K562 (cell line): ENCODE measurements around the gene HPCA. TPM values are rescaled to one million over a fixed set of nuclear protein-coding genes. Genes with fewer than 3 reads are reported as not detected.

Experiments used
- CC2D1A ChIP-seq: fragments of 450-650 bp; IDR thresholded peaks from 2 replicates; pipeline ENCODE4 v1.6.1; 2017; ENCODE audit warnings: mild to moderate bottlenecking
- HCFC1 ChIP-seq: IDR thresholded peaks from 2 replicates; pipeline ENCODE4 v1.6.1; 2012; ENCODE audit warnings: low read depth, low read length, improper control_type of control experiment
- NONO ChIP-seq, 2 experiments: fragments of 200-400 bp in 1 of 2; fragments of 450-650 bp in 1 of 2; formaldehyde crosslinking in 1 of 2; IDR thresholded peaks; 2 replicates each; pipeline ENCODE4 v1.6.1; 2017; ENCODE audit warnings: low read depth in 2 of 2, mild to moderate bottlenecking in 2 of 2, moderate library complexity in 2 of 2, low read length in 1 of 2
- REST ChIP-seq, 2 experiments: fragments of 450-650 bp; formaldehyde crosslinking in 1 of 2; IDR thresholded peaks; 2 replicates each; pipeline versions ENCODE4 v1.4.0 to v1.6.1; 2014 to 2020; ENCODE audit warnings: mild to moderate bottlenecking in 2 of 2, borderline replicate concordance in 1 of 2, low read depth in 1 of 2
- SAP30 ChIP-seq: fragments of 200-600 bp; sonication (generic); IDR thresholded peaks from 2 replicates; pipeline ENCODE4 v1.6.1; 2012; ENCODE audit warnings: borderline replicate concordance, low read depth, mild to moderate bottlenecking, moderate library complexity, low read length, control low read depth, inconsistent platforms; ENCODE audit not compliant: insufficient read depth, poor library complexity, severe bottlenecking
- TBL1XR1 ChIP-seq, 2 experiments: IDR thresholded peaks; 2 replicates each; pipeline ENCODE4 v1.6.1; 2012; ENCODE audit warnings: improper control_type of control experiment in 2 of 2, low read length in 2 of 2, mild to moderate bottlenecking in 1 of 2
- ZFPM2 ChIP-seq: fragments of 250-450 bp; sonication (Bioruptor Pico); IDR thresholded peaks from 2 replicates; pipeline ENCODE4 v1.5.1; 2022; ENCODE audit warnings: mild to moderate bottlenecking
- ZNF140 ChIP-seq: fragments of 250-450 bp; sonication (Bioruptor Pico); IDR thresholded peaks from 2 replicates; pipeline ENCODE4 v1.8.0; 2021; ENCODE audit warnings: moderate library complexity, mild to moderate bottlenecking, inconsistent platforms
- polyA plus RNA-seq, 8 experiments: library from polyadenylated mRNA; depleted of rRNA in 4 of 8; stranded (reverse) in 5 of 8; unstranded in 3 of 8; fragments of >200 nt; fragmentation: Nextera tagmentation in 2 of 8; fragmentation: Illumina TruSeq in 1 of 8; extraction: Ambion mirVana in 2 of 8; extraction: Trizol in 1 of 8; gene quantifications; 2 replicates each; pipeline versions ENCODE4 v1.2.1 to v1.2.3, GENCODE V29; 2011 to 2014; ENCODE audit warnings: inconsistent platforms in 1 of 8, missing spikeins in 1 of 8
- total RNA-seq, 7 experiments: library from RNA; depleted of rRNA in 6 of 7; stranded (reverse); fragments of >200 nt in 6 of 7; fragmentation: Illumina TruSeq in 2 of 7; extraction: Trizol in 2 of 7; gene quantifications; 2 replicates each; pipeline versions ENCODE4 v1.2.1 to v1.2.3, GENCODE V29; 2011 to 2021; ENCODE audit warnings: low replicate concordance in 1 of 7
- TF ChIP-seq, protein P1 (sequence below), 2 experiments: fragments of 450-650 bp in 1 of 2; IDR thresholded peaks; 2 replicates each; pipeline ENCODE4 v1.6.1; 2011 to 2017; ENCODE audit warnings: low read depth in 2 of 2, antibody characterized with exemption in 1 of 2, borderline replicate concordance in 1 of 2, low read length in 1 of 2, mild to moderate bottlenecking in 1 of 2, mixed read lengths in 1 of 2; ENCODE audit not compliant: control insufficient read depth in 1 of 2
- TF ChIP-seq, protein P2 (sequence below): fragments of 250-450 bp; sonication (Bioruptor Pico); IDR thresholded peaks from 2 replicates; pipeline ENCODE4 v1.5.0; 2021
- TF ChIP-seq, protein P3 (sequence below): IDR thresholded peaks from 3 replicates; pipeline ENCODE4 v1.6.1; 2011; ENCODE audit warnings: borderline replicate concordance, mild to moderate bottlenecking; ENCODE audit not compliant: insufficient read length, insufficient read depth

HPCA gene
- total and polyA plus RNA-seq, 9 of the 15 experiments (the other 6 are each of a cell fraction or from before 2014, with no cell fraction given): not detected

DNA sequence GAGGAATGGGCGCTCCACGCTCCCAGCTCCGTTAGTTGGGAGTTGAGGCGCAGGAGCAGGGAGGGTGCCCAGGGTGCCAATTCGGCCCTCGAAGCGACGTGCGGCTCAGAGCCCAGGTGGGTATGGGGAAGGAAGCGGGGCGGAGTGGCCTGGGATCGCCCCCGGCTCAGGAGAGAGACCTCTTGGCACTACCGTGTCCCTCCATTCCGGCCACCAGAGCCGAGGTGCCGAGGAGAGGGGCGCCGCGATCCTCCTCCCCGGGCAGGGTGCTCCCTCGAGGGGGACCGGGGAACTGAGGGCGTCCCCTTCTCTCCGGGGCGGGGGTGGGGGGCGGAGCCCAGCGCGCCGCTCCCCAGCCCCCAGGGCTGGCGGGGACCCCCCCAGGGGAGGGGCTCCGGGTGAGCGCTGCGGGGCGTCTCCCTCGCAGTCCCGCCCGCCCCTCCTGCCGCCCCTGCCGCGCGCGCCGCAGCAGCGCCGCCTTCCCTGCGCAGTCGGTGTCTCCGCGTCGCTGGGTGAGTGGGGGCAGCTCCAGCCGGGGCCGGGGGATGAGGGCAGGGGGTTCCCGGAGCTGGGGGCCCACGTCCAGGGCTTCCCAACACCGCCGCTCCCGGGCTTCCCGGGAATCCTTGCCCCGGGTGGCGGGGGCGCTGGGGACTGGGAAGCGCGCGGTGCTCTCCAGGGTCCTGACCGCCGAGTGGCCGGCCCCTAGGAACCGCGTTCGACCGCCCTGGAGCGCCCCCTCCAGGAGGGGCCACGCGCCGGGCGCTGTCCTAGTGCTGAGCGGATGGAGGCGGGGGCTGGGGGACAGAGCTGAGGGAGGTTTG lies at the start of gene HPCA (continued):
- peak; percentile 90 for TF ChIP-seq SAP30
- 0 out of 2 replicates have a peak, but pooled peaks have one; percentile 55 for TF ChIP-seq ZFPM2
- TF ChIP-seq TBL1XR1 (IDR thresholded peaks at IDR 0.05; ENCODE audit: low read length in 2 of 2): 0 out of 4 replicates have a peak, but pooled peaks of 1 of the 2 experiments have one; percentile 65
- TF ChIP-seq ZNF140 (CRISPR knock-in tag): no peak
- TF ChIP-seq CC2D1A: no peak
- TF ChIP-seq, protein P1, sequence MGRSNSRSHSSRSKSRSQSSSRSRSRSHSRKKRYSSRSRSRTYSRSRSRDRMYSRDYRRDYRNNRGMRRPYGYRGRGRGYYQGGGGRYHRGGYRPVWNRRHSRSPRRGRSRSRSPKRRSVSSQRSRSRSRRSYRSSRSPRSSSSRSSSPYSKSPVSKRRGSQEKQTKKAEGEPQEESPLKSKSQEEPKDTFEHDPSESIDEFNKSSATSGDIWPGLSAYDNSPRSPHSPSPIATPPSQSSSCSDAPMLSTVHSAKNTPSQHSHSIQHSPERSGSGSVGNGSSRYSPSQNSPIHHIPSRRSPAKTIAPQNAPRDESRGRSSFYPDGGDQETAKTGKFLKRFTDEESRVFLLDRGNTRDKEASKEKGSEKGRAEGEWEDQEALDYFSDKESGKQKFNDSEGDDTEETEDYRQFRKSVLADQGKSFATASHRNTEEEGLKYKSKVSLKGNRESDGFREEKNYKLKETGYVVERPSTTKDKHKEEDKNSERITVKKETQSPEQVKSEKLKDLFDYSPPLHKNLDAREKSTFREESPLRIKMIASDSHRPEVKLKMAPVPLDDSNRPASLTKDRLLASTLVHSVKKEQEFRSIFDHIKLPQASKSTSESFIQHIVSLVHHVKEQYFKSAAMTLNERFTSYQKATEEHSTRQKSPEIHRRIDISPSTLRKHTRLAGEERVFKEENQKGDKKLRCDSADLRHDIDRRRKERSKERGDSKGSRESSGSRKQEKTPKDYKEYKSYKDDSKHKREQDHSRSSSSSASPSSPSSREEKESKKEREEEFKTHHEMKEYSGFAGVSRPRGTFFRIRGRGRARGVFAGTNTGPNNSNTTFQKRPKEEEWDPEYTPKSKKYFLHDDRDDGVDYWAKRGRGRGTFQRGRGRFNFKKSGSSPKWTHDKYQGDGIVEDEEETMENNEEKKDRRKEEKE (IDR thresholded peaks at IDR 0.05; ENCODE audit: borderline replicate concordance in 1 of 2, control insufficient read depth in 1 of 2, low read depth in 2 of 2, low read length in 1 of 2): peak in 1 of 2 experiments; percentile 31; a peak in 1 of 4 replicates
- peak; percentile 100 for TF ChIP-seq REST (IDR thresholded peaks at IDR 0.05; ENCODE audit: borderline replicate concordance)
- peak; percentile 100 for TF ChIP-seq REST (CRISPR knock-in tag; IDR thresholded peaks at IDR 0.05; ENCODE audit: low read depth)
- TF ChIP-seq NONO (IDR thresholded peaks at IDR 0.05; ENCODE audit: low read depth in 2 of 2, low read length in 1 of 2): peak in 1 of 2 experiments; percentile 46; a peak in 1 of 4 replicates
- TF ChIP-seq, protein P2, sequence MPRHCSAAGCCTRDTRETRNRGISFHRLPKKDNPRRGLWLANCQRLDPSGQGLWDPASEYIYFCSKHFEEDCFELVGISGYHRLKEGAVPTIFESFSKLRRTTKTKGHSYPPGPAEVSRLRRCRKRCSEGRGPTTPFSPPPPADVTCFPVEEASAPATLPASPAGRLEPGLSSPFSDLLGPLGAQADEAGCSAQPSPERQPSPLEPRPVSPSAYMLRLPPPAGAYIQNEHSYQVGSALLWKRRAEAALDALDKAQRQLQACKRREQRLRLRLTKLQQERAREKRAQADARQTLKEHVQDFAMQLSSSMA (CRISPR knock-in tag): no peak
- TF ChIP-seq, protein P3, sequence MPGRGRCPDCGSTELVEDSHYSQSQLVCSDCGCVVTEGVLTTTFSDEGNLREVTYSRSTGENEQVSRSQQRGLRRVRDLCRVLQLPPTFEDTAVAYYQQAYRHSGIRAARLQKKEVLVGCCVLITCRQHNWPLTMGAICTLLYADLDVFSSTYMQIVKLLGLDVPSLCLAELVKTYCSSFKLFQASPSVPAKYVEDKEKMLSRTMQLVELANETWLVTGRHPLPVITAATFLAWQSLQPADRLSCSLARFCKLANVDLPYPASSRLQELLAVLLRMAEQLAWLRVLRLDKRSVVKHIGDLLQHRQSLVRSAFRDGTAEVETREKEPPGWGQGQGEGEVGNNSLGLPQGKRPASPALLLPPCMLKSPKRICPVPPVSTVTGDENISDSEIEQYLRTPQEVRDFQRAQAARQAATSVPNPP: no peak
- peak; percentile 68 for TF ChIP-seq HCFC1
